HEK293 (cell line): ENCODE data around the gene MAB21L3.

Experiments
- RBAK ChIP-seq: fragments of 450-650 bp; formaldehyde crosslinking; IDR thresholded peaks from 2 replicates; pipeline ENCODE4 v1.5.1; 2016; ENCODE audit warnings: missing biosample characterization, missing genetic modification characterization
- ZNF133 ChIP-seq: fragments of 450-650 bp; formaldehyde crosslinking; IDR thresholded peaks from 2 replicates; pipeline ENCODE4 v1.5.1; 2016; ENCODE audit warnings: missing biosample characterization, missing genetic modification characterization
- ZNF473 ChIP-seq: fragments of 450-650 bp; formaldehyde crosslinking; IDR thresholded peaks from 2 replicates; pipeline ENCODE4 v1.5.1; 2017; ENCODE audit warnings: missing biosample characterization, missing genetic modification characterization
- ZNF776 ChIP-seq: fragments of 450-650 bp; formaldehyde crosslinking; IDR thresholded peaks from 2 replicates; pipeline ENCODE4 v1.5.0; 2017; ENCODE audit warnings: missing biosample characterization, missing genetic modification characterization, borderline replicate concordance
- TF ChIP-seq, protein P1 (sequence below): fragments of 450-650 bp; formaldehyde crosslinking; IDR thresholded peaks from 2 replicates; pipeline ENCODE4 v1.5.1; 2016; ENCODE audit warnings: missing biosample characterization, missing genetic modification characterization
- TF ChIP-seq, protein P2 (sequence below): fragments of 450-650 bp; formaldehyde crosslinking; IDR thresholded peaks from 2 replicates; pipeline ENCODE4 v1.5.1; 2016; ENCODE audit warnings: missing biosample characterization, missing genetic modification characterization

DNA sequence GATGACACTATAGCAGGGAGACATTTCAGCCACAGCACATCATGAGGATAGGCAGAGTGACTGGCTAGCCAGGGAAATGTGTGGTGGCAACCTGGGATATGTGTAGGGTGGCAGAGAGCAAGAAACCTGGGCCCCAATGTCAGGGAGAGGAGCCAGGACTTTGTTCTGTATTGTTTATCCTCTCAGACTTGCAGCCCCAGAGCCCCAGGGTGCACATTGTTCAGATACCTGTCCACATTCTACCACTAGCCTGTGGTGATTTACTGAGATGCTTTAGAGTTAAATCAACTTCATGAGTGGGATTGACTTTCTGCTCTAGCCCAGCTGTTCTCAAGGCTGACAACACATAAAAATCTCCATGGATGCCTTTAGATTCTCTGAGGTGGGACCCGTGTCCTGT lies 61.5 kb downstream of the MAB21L3 start:
- TF ChIP-seq RBAK (tag by site-specific recombination) (no peak), ZNF133 (tag by site-specific recombination) (no peak), ZNF473 (tag by site-specific recombination) (no peak), ZNF776 (tag by site-specific recombination) (no peak)
- TF ChIP-seq, protein P1, sequence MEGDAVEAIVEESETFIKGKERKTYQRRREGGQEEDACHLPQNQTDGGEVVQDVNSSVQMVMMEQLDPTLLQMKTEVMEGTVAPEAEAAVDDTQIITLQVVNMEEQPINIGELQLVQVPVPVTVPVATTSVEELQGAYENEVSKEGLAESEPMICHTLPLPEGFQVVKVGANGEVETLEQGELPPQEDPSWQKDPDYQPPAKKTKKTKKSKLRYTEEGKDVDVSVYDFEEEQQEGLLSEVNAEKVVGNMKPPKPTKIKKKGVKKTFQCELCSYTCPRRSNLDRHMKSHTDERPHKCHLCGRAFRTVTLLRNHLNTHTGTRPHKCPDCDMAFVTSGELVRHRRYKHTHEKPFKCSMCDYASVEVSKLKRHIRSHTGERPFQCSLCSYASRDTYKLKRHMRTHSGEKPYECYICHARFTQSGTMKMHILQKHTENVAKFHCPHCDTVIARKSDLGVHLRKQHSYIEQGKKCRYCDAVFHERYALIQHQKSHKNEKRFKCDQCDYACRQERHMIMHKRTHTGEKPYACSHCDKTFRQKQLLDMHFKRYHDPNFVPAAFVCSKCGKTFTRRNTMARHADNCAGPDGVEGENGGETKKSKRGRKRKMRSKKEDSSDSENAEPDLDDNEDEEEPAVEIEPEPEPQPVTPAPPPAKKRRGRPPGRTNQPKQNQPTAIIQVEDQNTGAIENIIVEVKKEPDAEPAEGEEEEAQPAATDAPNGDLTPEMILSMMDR = no peak
- TF ChIP-seq, protein P2, sequence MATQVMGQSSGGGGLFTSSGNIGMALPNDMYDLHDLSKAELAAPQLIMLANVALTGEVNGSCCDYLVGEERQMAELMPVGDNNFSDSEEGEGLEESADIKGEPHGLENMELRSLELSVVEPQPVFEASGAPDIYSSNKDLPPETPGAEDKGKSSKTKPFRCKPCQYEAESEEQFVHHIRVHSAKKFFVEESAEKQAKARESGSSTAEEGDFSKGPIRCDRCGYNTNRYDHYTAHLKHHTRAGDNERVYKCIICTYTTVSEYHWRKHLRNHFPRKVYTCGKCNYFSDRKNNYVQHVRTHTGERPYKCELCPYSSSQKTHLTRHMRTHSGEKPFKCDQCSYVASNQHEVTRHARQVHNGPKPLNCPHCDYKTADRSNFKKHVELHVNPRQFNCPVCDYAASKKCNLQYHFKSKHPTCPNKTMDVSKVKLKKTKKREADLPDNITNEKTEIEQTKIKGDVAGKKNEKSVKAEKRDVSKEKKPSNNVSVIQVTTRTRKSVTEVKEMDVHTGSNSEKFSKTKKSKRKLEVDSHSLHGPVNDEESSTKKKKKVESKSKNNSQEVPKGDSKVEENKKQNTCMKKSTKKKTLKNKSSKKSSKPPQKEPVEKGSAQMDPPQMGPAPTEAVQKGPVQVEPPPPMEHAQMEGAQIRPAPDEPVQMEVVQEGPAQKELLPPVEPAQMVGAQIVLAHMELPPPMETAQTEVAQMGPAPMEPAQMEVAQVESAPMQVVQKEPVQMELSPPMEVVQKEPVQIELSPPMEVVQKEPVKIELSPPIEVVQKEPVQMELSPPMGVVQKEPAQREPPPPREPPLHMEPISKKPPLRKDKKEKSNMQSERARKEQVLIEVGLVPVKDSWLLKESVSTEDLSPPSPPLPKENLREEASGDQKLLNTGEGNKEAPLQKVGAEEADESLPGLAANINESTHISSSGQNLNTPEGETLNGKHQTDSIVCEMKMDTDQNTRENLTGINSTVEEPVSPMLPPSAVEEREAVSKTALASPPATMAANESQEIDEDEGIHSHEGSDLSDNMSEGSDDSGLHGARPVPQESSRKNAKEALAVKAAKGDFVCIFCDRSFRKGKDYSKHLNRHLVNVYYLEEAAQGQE (tag by site-specific recombination) = no peak
